Activated T-cell treated with anti-CD3 and anti-CD28 coated beads, Interleukin-2, amount 50 U/mL, for 72 hours (primary cell): ENCODE results near the gene GABRA5. TPM values are rescaled to one million over a fixed set of nuclear protein-coding genes. Genes with fewer than 3 reads are reported as not detected.

Experiments used
- ATAC-seq, 2 donors: fragments of 150-1000 bp; cut with Tn5 transposase; replicated peaks in 1 of 2; 2 replicates each; pipeline ENCODE4 v1.10.0; 2021; ENCODE audit warnings: moderate library complexity in 2 of 2, mild to moderate bottlenecking in 1 of 2
- DNase-seq, 2 donors: peaks; one replicate each; pipeline ENCODE4 v3.0.0; 2021 to 2022; ENCODE audit warnings: mixed read lengths in 1 of 2
- H3K27ac Mint-ChIP-seq: one replicate; pipeline ENCODE4 v1.8.0; 2022; ENCODE audit warnings: mild to moderate bottlenecking, moderate library complexity, mixed read lengths
- H3K27me3 Mint-ChIP-seq: one replicate; pipeline ENCODE4 v1.8.0; 2022; ENCODE audit warnings: low read depth, mixed read lengths
- H3K36me3 Mint-ChIP-seq, 2 donors: one replicate each; pipeline ENCODE4 v1.8.0; 2022; ENCODE audit warnings: mixed read lengths in 2 of 2, mild to moderate bottlenecking in 1 of 2; ENCODE audit not compliant: insufficient read depth in 2 of 2
- H3K4me1 Mint-ChIP-seq: one replicate; pipeline ENCODE4 v1.8.0; 2022; ENCODE audit warnings: low read depth, mixed read lengths
- H3K4me3 Mint-ChIP-seq, 2 donors: one replicate each; pipeline ENCODE4 v1.8.0; 2022; ENCODE audit warnings: mild to moderate bottlenecking in 2 of 2, mixed read lengths in 2 of 2, moderate library complexity in 2 of 2
- H3K9me3 Mint-ChIP-seq, 2 donors: one replicate each; pipeline ENCODE4 v1.8.0; 2022; ENCODE audit warnings: mixed read lengths in 2 of 2
- total RNA-seq, 2 donors: library from RNA; stranded (reverse); gene quantifications; one replicate each; pipeline ENCODE4 v1.2.3, GENCODE V29; 2022

The GABRA5 gene
- total RNA-seq, 2 donors from 2014 or later: not detected

GRCh38 chr15:26901041-26901440, 34.2 kb downstream of the GABRA5 start:
- DNase-seq (no peak), ATAC-seq (no peak)
- Mint-ChIP-seq H3K27me3 (no peaks in the 10 kb centered on the region), H3K9me3 (peaks cover 16 to 22% of the 10 kb centered on the region in 2 donors), H3K4me3 (no peak overlapping the region), H3K4me1 (no peaks in the 10 kb centered on the region), H3K36me3 (peaks cover 5 to 8% of the 10 kb centered on the region in 2 donors), H3K27ac (no peak overlapping the region)

DNA sequence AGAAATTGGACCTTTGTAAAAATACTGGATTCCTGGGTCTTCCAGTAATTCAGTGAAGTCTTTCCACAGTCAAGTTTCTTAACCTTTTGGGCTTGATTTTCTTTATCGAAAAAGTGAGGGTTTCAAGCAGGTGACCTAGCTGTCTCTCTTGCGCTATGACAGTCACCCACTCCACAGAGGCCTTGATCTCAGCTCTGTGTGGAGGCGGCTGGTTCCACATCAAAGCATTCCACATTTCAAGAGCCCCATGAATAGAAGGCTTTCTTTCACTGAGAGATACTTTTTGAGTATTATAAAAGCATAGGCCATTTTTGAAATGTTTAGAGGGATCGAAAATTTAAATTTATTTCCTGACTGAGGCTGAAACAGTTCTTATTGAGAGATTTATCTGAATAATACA, 43.9 kb downstream of the GABRA5 start:
- H3K4me1 Mint-ChIP-seq: no peaks in the 10 kb centered on the region
- no peak overlapping the region for H3K27ac Mint-ChIP-seq
- no peaks in the 10 kb centered on the region for H3K27me3 Mint-ChIP-seq
- H3K9me3 Mint-ChIP-seq: peaks cover 6 to 13% of the 10 kb centered on the region in 2 donors
- H3K4me3 Mint-ChIP-seq: no peak overlapping the region
- peaks cover 6 to 7% of the 10 kb centered on the region in 2 donors for H3K36me3 Mint-ChIP-seq
- ATAC-seq: no peak
- DNase-seq: no peak

- ATAC-seq: no peak
- no peaks in the 10 kb centered on the region for H3K27me3 Mint-ChIP-seq
- DNase-seq: no peak
- no peaks in the 10 kb centered on the region for H3K36me3 Mint-ChIP-seq
- no peaks in the 10 kb centered on the region for H3K4me1 Mint-ChIP-seq
- H3K27ac Mint-ChIP-seq: no peak overlapping the region
- H3K4me3 Mint-ChIP-seq: no peak overlapping the region
- peaks cover 2 to 7% of the 10 kb centered on the region in 2 donors for H3K9me3 Mint-ChIP-seq
Measured at GRCh38 chr15:26921433-26921832, 54.6 kb downstream of the GABRA5 start.

- H3K4me3 Mint-ChIP-seq: no peak overlapping the region
- H3K36me3 Mint-ChIP-seq: peaks cover 0 to 3% of the 10 kb centered on the region in 2 donors
- H3K27me3 Mint-ChIP-seq: no peaks in the 10 kb centered on the region
- DNase-seq (no peak), ATAC-seq (no peak)
- no peaks in the 10 kb centered on the region for H3K4me1 Mint-ChIP-seq
- no peak overlapping the region for H3K27ac Mint-ChIP-seq
- H3K9me3 Mint-ChIP-seq: peaks cover 2 to 4% of the 10 kb centered on the region in 2 donors
Measured at GRCh38 chr15:26926081-26926480, 59.2 kb downstream of the GABRA5 start.

DNA sequence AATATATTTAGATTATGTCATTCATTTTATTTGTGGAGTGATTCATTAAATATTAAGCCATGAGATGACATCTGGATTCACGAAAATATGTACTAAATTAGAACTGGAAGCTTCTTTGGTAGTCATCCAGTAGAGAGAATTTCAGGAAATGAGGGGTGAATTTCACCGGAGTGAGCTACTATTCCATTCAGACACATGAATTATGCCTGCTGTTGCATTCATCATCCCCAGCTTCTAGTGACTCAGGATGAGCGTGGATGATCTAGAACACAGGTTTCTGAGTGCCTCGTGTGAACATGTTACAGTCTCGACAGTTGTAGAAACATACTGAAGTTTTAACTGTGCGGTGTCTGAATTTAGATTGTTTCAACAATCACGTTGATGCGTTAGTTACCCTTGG, 61.2 kb downstream of the GABRA5 start:
- DNase-seq (no peak), ATAC-seq (no peak)
- H3K27ac Mint-ChIP-seq: no peak overlapping the region
- no peak overlapping the region for H3K4me3 Mint-ChIP-seq
- peaks cover 0 to 3% of the 10 kb centered on the region in 2 donors for H3K36me3 Mint-ChIP-seq
- H3K27me3 Mint-ChIP-seq: no peaks in the 10 kb centered on the region
- no peaks in the 10 kb centered on the region for H3K4me1 Mint-ChIP-seq
- H3K9me3 Mint-ChIP-seq: peaks cover 5% of the 10 kb centered on the region in 2 donors

DNA sequence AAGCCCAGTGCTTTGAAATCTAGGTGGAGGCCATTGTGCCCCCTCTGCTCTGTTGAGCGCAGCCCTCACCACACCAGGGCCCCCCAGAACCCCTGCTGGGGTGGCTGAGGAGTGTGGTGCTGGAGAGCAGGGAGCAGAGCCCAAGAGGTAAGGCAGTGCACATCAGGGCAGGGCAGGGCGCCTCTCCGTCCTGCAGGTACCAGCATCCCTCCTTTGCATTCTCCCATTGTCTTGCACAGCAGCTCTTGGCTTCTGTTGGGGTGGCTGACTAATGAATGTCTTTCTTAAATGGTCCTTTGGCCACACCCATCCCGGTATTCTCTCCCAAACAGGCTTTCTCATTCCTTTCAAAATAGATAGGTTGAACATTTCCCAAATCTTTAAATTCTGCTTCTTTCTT, 62.7 kb downstream of the GABRA5 start:
- DNase-seq (no peak), ATAC-seq (no peak)
- H3K9me3 Mint-ChIP-seq: peaks cover 5% of the 10 kb centered on the region in 2 donors
- H3K36me3 Mint-ChIP-seq: peaks cover 0 to 3% of the 10 kb centered on the region in 2 donors
- H3K4me3 Mint-ChIP-seq: no peak overlapping the region
- H3K4me1 Mint-ChIP-seq: no peaks in the 10 kb centered on the region
- no peaks in the 10 kb centered on the region for H3K27me3 Mint-ChIP-seq
- no peak overlapping the region for H3K27ac Mint-ChIP-seq

- H3K27ac Mint-ChIP-seq: no peak overlapping the region
- H3K4me1 Mint-ChIP-seq: no peaks in the 10 kb centered on the region
- no peak for ATAC-seq
- H3K27me3 Mint-ChIP-seq: no peaks in the 10 kb centered on the region
- H3K36me3 Mint-ChIP-seq: peaks cover 1 to 4% of the 10 kb centered on the region in 2 donors
- DNase-seq: no peak
- H3K9me3 Mint-ChIP-seq: peaks cover 7 to 8% of the 10 kb centered on the region in 2 donors
- H3K4me3 Mint-ChIP-seq: no peak overlapping the region
Measured at GRCh38 chr15:26934848-26935247, 68.0 kb downstream of the GABRA5 start.

- Mint-ChIP-seq H3K27me3 (no peaks in the 10 kb centered on the region), H3K9me3 (peaks cover 5 to 8% of the 10 kb centered on the region in 2 donors), H3K36me3 (peaks cover 1 to 2% of the 10 kb centered on the region in 2 donors), H3K27ac (no peak overlapping the region), H3K4me3 (no peak overlapping the region), H3K4me1 (no peaks in the 10 kb centered on the region)
- ATAC-seq (no peak), DNase-seq (no peak)
Measured at GRCh38 chr15:26935322-26935721, 68.5 kb downstream of the GABRA5 start.

DNA sequence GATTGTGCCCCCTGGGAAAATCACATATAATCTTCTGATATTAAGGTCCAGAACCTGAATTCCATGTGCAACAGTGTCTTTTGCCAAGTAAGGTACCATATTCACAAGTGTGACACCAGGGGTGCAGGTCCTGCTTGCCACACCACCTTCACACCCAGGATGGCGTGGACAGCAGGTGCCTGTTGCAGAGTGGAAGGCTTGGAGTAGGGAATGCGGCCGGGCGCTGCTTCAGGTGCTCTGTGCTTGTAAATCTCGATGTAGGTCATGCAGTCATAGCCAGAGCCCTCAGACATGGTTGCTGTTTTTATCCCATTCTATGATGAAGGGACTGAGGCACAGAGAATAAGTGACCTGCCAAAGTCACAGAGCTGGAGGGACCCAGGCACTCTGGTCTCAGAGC, 69.6 kb downstream of the GABRA5 start:
- no peak overlapping the region for H3K27ac Mint-ChIP-seq
- H3K36me3 Mint-ChIP-seq: peaks cover 1% of the 10 kb centered on the region in 2 donors
- peaks cover 4 to 7% of the 10 kb centered on the region in 2 donors for H3K9me3 Mint-ChIP-seq
- no peak overlapping the region for H3K4me3 Mint-ChIP-seq
- no peaks in the 10 kb centered on the region for H3K4me1 Mint-ChIP-seq
- no peaks in the 10 kb centered on the region for H3K27me3 Mint-ChIP-seq
- ATAC-seq (no peak), DNase-seq (no peak)

- no peak overlapping the region for H3K27ac Mint-ChIP-seq
- H3K4me1 Mint-ChIP-seq: no peaks in the 10 kb centered on the region
- DNase-seq (no peak), ATAC-seq (no peak)
- no peak overlapping the region for H3K4me3 Mint-ChIP-seq
- H3K36me3 Mint-ChIP-seq: peaks cover 1% of the 10 kb centered on the region in 2 donors
- peaks cover 2 to 6% of the 10 kb centered on the region in 2 donors for H3K9me3 Mint-ChIP-seq
- H3K27me3 Mint-ChIP-seq: no peaks in the 10 kb centered on the region
Measured at GRCh38 chr15:26937134-26937533, 70.3 kb downstream of the GABRA5 start.

GRCh38 chr15:26939398-26939797, 72.5 kb downstream of the GABRA5 start:
- no peaks in the 10 kb centered on the region for H3K27me3 Mint-ChIP-seq
- H3K36me3 Mint-ChIP-seq: peaks cover 1% of the 10 kb centered on the region in 2 donors
- H3K27ac Mint-ChIP-seq: no peak overlapping the region
- ATAC-seq (no peak), DNase-seq (no peak)
- H3K4me1 Mint-ChIP-seq: no peaks in the 10 kb centered on the region
- H3K9me3 Mint-ChIP-seq: peaks cover 2 to 6% of the 10 kb centered on the region in 2 donors
- H3K4me3 Mint-ChIP-seq: no peak overlapping the region

- Mint-ChIP-seq H3K27ac (no peak overlapping the region), H3K9me3 (peaks cover 0 to 2% of the 10 kb centered on the region in 2 donors), H3K4me3 (no peak overlapping the region), H3K4me1 (no peaks in the 10 kb centered on the region), H3K27me3 (no peaks in the 10 kb centered on the region), H3K36me3 (no peaks in the 10 kb centered on the region)
- no peak for ATAC-seq
- no peak for DNase-seq
Measured at GRCh38 chr15:26941489-26941888, 74.6 kb downstream of the GABRA5 start.

DNA sequence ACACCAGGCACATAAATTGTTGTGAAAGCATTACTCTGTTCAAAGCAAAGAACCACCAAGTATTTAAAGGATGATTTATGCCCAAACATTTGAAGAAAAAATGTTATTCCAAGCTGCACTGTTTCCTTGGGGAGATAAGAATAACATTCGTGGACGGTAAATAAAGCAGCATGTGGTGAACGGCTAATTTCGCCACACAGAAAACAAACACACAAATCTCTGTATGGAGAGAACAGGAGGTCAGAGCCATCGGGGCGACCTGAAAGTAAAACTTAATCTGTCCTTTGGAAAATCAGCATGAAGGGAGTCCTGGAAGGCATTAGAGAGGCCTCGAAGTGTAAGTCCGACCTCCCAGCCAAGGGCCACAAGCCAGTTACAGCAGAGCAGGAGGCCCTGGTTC, 77.0 kb downstream of the GABRA5 start:
- ATAC-seq (no peak), DNase-seq (no peak)
- Mint-ChIP-seq H3K27me3 (no peaks in the 10 kb centered on the region), H3K36me3 (no peaks in the 10 kb centered on the region), H3K4me1 (no peaks in the 10 kb centered on the region), H3K27ac (no peak overlapping the region), H3K9me3 (peaks cover 0 to 2% of the 10 kb centered on the region in 2 donors), H3K4me3 (no peak overlapping the region)

GRCh38 chr15:26945046-26945445, 78.2 kb downstream of the GABRA5 start:
- no peak overlapping the region for H3K27ac Mint-ChIP-seq
- no peaks in the 10 kb centered on the region for H3K27me3 Mint-ChIP-seq
- no peaks in the 10 kb centered on the region for H3K4me1 Mint-ChIP-seq
- ATAC-seq: no peak
- no peak overlapping the region for H3K4me3 Mint-ChIP-seq
- DNase-seq: no peak
- no peaks in the 10 kb centered on the region for H3K36me3 Mint-ChIP-seq
- H3K9me3 Mint-ChIP-seq: peaks cover 0 to 3% of the 10 kb centered on the region in 2 donors
